Activated T-helper 17 cell treated with anti-CD3 and anti-CD28 coated beads, Interleukin-2, amount 50 U/mL, for 72 hours (primary cell): ENCODE results near the gene ISM2. TPM values are rescaled to one million over a fixed set of nuclear protein-coding genes. Genes with fewer than 3 reads are reported as not detected.

Experiments used
- total RNA-seq, 2 donors: library from RNA; stranded (reverse); gene quantifications; one replicate each; pipeline ENCODE4 v1.2.3, GENCODE V29; 2022

ISM2 gene
- total RNA-seq, 2 donors from 2014 or later: 0.21 TPM; not detected in 1

Other genes with a start within 250 kb of the ISM2 start
- not detected for gene NGB, start 227.6 kb downstream of the ISM2 start, total RNA-seq
- gene POMT2, start 177.9 kb downstream of the ISM2 start, total RNA-seq: 10 to 100 TPM; 10.9 to 26.0 TPM
- gene GSTZ1, start 177.8 kb downstream of the ISM2 start, total RNA-seq: 10 to 100 TPM; 11.0 to 13.1 TPM
- gene TMED8, start 121.7 kb downstream of the ISM2 start, total RNA-seq: 10 to 100 TPM; 33.2 to 45.1 TPM
- gene SAMD15, start 121.4 kb downstream of the ISM2 start, total RNA-seq: under 1 TPM; 0.22 to 0.29 TPM
- gene NOXRED1, start 75.3 kb downstream of the ISM2 start, total RNA-seq: 1 to 10 TPM in 1 of 2 donors, under 1 TPM in 1; 0.89 to 1.0 TPM
- gene VIPAS39, start 41.2 kb downstream of the ISM2 start, total RNA-seq: 10 to 100 TPM; 19.0 to 25.9 TPM
- gene AHSA1, start 40.7 kb downstream of the ISM2 start, total RNA-seq: 100 to 1,000 TPM; 143 to 283 TPM
- 10 to 100 TPM; 17.4 to 27.2 TPM for gene SPTLC2, start 117.8 kb upstream of the ISM2 start, total RNA-seq
- 10 to 100 TPM; 13.2 to 19.8 TPM for gene ALKBH1, start 209.2 kb upstream of the ISM2 start, total RNA-seq
- 100 to 1,000 TPM in 1 of 2 donors, 10 to 100 TPM in 1; 46.5 to 140 TPM for gene SLIRP, start 209.3 kb upstream of the ISM2 start, total RNA-seq